GM12891 (cell line): Measurements from ENCODE around the gene CAMK2G.

Experiments used
- POLR2A ChIP-seq: IDR thresholded peaks from 2 replicates; pipeline ENCODE4 v1.6.1; 2011; ENCODE audit warnings: low read depth, low read length, control low read depth
- POLR2AphosphoS5 ChIP-seq: IDR thresholded peaks from 2 replicates; pipeline ENCODE4 v1.6.1; 2011; ENCODE audit warnings: low read depth, low read length, control low read depth
- SPI1 ChIP-seq: IDR thresholded peaks from 2 replicates; pipeline ENCODE4 v1.6.1; 2011; ENCODE audit warnings: low read depth, low read length, control low read depth
- TAF1 ChIP-seq: IDR thresholded peaks from 2 replicates; pipeline ENCODE4 v1.6.1; 2011; ENCODE audit warnings: low read depth, low read length, control low read depth

DNA sequence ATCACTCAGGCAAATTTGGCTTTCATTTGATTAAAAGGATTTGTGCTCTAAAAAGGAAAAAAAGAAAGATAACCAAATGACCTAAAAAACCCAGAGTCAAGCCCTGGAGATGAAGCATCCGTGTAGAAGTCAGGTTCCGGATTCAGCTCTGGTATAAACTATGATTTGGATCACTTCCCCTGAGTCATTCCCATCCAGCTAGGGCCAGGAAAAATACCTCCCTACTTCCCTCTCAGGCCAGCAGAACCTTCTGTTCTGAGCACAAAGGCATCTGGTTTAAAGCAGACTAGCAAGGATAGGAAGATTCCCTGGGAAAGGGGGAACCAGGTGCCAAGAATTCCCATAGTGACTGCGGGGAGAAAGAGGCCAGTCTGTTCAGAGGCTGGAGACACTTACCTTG, 37.3 kb downstream of the CAMK2G start:
- TF ChIP-seq SPI1 = no peak
- no peak for TF ChIP-seq POLR2A
- no peak for TF ChIP-seq POLR2AphosphoS5
- TF ChIP-seq TAF1 = no peak
